ENCODE results near the gene KRT74. TPM values are rescaled to one million over a fixed set of nuclear protein-coding genes. Genes with fewer than 3 reads are reported as not detected.

KRT74 gene
- total and polyA plus RNA-seq, 12 donors: not detected

DNA sequence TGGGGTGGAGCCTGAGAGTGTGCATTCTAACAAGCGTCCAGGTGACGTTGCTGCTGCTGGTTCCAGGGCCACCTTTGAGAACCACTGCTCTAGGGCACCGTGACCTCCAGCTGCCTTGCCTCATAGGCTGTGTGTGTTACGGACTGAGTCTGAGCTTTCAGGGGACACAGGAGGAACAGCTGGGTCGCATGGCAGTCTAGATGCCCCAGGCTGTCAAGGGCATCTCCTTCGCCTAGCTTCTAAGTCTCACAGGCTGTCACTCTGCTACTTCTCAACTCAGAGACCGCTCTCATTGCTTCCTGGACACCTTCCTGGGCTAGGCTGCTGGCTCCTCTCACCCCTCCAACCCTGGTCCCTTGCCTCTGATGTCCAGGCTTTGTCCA lies 43.8 kb upstream of the KRT74 start:
- Histone ChIP-seq H3K27ac (no peak overlapping the region), H3K36me3 (replicated peaks in 1 of 2) (no peaks in the 10 kb centered on the region), H3K9me3 (replicated peaks in 1 of 3) (no peaks in the 10 kb centered on the region), H3K4me1 (replicated peaks in 1 of 2) (no peaks in the 10 kb centered on the region), H3K27me3 (no peaks in the 10 kb centered on the region), H3K4me3 (no peak overlapping the region)
- intact Hi-C loops (cut with DNase I): no loop called here
- TF ChIP-seq, protein P1, sequence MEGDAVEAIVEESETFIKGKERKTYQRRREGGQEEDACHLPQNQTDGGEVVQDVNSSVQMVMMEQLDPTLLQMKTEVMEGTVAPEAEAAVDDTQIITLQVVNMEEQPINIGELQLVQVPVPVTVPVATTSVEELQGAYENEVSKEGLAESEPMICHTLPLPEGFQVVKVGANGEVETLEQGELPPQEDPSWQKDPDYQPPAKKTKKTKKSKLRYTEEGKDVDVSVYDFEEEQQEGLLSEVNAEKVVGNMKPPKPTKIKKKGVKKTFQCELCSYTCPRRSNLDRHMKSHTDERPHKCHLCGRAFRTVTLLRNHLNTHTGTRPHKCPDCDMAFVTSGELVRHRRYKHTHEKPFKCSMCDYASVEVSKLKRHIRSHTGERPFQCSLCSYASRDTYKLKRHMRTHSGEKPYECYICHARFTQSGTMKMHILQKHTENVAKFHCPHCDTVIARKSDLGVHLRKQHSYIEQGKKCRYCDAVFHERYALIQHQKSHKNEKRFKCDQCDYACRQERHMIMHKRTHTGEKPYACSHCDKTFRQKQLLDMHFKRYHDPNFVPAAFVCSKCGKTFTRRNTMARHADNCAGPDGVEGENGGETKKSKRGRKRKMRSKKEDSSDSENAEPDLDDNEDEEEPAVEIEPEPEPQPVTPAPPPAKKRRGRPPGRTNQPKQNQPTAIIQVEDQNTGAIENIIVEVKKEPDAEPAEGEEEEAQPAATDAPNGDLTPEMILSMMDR (IDR thresholded peaks at IDR 0.05): no peak
- TF ChIP-seq POLR2A (IDR thresholded peaks at IDR 0.05): no peak
- WGBS, 4 donors: 79 to 100% (median 81%) methylated on average over 2 to 7 of the region's 7 CpGs
- DNase-seq: no peak

DNA sequence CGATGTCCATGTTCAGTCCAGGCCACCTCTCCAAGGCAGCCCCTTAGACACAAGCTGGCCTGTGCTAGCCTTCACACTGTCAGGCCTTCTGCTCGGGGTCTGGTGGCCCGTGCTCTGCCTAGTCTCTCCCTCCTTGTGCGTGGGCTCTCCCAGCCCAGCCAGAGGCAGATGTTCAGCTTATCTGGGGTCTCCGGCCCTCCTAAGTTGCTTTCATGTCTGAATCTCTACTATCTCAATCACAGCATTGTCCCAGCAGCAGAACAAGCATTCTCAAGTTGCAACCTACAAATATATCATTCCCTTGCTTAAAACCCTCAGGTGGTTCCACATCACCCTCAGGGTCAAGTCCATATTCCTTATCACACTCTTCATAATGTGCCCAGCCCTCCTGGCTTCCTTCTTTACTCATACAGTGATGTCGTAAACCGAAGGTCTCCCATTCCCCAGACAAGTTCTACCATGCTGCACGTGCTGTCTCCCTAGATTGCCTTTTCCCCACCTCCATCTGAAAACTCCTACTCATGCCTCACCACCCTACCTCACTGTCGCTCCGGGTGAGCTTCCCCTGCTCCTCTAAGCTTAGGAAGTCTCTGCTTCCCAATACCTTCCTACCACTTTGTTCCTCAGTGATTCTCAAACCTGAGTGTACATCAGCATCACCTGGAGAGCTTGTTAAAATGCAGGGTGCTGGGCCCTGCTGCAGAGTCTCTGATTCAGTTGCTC lies 43.2 kb upstream of the KRT74 start:
- WGBS, 4 donors: 82 to 86% (median 84%) methylated on average over 10 of the region's 10 CpGs
- intact Hi-C loops (cut with DNase I): no loop called here
- Histone ChIP-seq H3K27ac (no peak overlapping the region), H3K36me3 (replicated peaks in 1 of 2) (no peaks in the 10 kb centered on the region), H3K4me1 (replicated peaks in 1 of 2) (no peaks in the 10 kb centered on the region), H3K4me3 (no peak overlapping the region), H3K27me3 (no peaks in the 10 kb centered on the region), H3K9me3 (replicated peaks in 1 of 3) (no peaks in the 10 kb centered on the region)
- TF ChIP-seq POLR2A (IDR thresholded peaks at IDR 0.05): no peak
- TF ChIP-seq, protein P1 (IDR thresholded peaks at IDR 0.05): no peak
- DNase-seq: no peak

DNA sequence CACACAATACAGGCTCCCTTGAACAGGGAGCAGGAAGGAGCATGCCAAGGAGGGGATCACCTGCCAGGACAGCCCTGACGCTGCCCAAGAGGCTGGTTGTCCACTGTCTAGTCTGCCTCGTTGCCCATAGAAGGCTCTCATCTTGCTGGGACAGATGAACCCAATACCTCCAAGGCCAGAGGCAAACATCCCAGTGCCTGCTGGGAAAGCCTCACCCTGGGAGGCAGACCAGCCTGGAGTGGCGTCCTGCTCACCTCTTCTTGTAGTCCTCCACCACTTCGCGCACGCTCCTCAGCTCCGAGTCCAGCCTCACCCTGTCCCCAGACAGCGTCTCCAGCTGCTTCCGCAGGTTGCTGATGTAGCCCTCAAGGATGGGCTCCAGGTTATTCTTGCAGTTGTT lies 42.3 kb upstream of the KRT74 start:
- no peaks in the 10 kb centered on the region for H3K27me3 ChIP-seq
- intact Hi-C loops (cut with DNase I): no loop called here
- no peak for DNase-seq
- no peak overlapping the region for H3K4me3 ChIP-seq
- 83 to 88% (median 87%) methylated on average over 7 to 9 of the region's 9 CpGs for WGBS, 4 donors
- H3K36me3 ChIP-seq (replicated peaks in 1 of 2): no peaks in the 10 kb centered on the region
- TF ChIP-seq POLR2A (IDR thresholded peaks at IDR 0.05): no peak
- TF ChIP-seq, protein P1 (IDR thresholded peaks at IDR 0.05): no peak
- no peaks in the 10 kb centered on the region for H3K4me1 ChIP-seq (replicated peaks in 1 of 2)
- no peaks in the 10 kb centered on the region for H3K9me3 ChIP-seq (replicated peaks in 1 of 3)
- no peak overlapping the region for H3K27ac ChIP-seq

DNA sequence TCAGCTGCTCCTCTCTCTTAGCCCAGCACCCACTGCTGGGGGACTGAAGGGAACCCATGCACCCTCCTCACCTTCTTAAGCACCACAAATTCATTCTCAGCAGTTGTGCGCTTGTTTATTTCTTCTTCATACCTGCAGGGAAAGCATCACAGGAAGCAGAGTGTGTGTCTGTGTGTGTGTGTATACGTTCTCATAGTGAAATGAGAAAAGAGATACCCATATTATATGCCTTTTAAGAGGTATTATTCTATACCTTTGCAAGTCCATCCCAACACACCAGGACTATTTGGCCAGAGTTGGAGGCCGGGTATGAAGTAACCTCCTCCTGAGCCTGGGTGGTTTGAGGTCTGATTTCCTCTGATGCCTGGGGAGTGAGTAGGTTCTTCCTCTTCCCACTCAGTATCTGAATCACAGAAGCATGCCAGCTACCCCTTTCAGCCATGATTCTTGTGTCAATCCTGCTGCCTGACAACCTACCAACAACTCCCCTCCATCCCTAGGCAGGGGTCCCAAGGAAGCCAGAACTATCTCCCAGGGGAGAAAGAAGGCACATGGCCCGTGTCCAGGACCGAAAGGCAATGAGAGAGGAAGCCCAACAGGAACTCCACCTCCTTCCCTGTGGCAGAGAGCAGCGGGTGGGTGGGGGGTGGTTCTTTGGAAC lies 41.7 kb upstream of the KRT74 start:
- TF ChIP-seq POLR2A (IDR thresholded peaks at IDR 0.05): no peak
- TF ChIP-seq, protein P1 (IDR thresholded peaks at IDR 0.05): no peak
- no peaks in the 10 kb centered on the region for H3K4me1 ChIP-seq (replicated peaks in 1 of 2)
- no peak overlapping the region for H3K27ac ChIP-seq
- 58 to 61% (median 60%) methylated on average over 6 of the region's 6 CpGs for WGBS, 4 donors
- no peaks in the 10 kb centered on the region for H3K9me3 ChIP-seq (replicated peaks in 1 of 3)
- intact Hi-C loops (cut with DNase I): no loop called here
- H3K4me3 ChIP-seq: no peak overlapping the region
- no peaks in the 10 kb centered on the region for H3K36me3 ChIP-seq (replicated peaks in 1 of 2)
- no peak for DNase-seq
- no peaks in the 10 kb centered on the region for H3K27me3 ChIP-seq
